Measurements from ENCODE around the gene MLF1. TPM values are rescaled to one million over a fixed set of nuclear protein-coding genes. Genes with fewer than 3 reads are reported as not detected.

MLF1 gene
- polyA plus RNA-seq, 1 of the 3 experiments (the other 2 are of a cell fraction), result 8.2 TPM

- TF ChIP-seq, protein P1, sequence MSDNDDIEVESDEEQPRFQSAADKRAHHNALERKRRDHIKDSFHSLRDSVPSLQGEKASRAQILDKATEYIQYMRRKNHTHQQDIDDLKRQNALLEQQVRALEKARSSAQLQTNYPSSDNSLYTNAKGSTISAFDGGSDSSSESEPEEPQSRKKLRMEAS (IDR thresholded peaks at IDR 0.05; ENCODE audit: low read depth), result peak; percentile 97
- TF ChIP-seq, protein P2, sequence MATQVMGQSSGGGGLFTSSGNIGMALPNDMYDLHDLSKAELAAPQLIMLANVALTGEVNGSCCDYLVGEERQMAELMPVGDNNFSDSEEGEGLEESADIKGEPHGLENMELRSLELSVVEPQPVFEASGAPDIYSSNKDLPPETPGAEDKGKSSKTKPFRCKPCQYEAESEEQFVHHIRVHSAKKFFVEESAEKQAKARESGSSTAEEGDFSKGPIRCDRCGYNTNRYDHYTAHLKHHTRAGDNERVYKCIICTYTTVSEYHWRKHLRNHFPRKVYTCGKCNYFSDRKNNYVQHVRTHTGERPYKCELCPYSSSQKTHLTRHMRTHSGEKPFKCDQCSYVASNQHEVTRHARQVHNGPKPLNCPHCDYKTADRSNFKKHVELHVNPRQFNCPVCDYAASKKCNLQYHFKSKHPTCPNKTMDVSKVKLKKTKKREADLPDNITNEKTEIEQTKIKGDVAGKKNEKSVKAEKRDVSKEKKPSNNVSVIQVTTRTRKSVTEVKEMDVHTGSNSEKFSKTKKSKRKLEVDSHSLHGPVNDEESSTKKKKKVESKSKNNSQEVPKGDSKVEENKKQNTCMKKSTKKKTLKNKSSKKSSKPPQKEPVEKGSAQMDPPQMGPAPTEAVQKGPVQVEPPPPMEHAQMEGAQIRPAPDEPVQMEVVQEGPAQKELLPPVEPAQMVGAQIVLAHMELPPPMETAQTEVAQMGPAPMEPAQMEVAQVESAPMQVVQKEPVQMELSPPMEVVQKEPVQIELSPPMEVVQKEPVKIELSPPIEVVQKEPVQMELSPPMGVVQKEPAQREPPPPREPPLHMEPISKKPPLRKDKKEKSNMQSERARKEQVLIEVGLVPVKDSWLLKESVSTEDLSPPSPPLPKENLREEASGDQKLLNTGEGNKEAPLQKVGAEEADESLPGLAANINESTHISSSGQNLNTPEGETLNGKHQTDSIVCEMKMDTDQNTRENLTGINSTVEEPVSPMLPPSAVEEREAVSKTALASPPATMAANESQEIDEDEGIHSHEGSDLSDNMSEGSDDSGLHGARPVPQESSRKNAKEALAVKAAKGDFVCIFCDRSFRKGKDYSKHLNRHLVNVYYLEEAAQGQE (IDR thresholded peaks at IDR 0.05; ENCODE audit: low read depth, low read length), result peak; percentile 56; the same call in 1 of the 2 replicates
- TF ChIP-seq RXRA (IDR thresholded peaks at IDR 0.05; ENCODE audit: borderline replicate concordance, low read depth), result no peak
- peak; percentile 71 for TF ChIP-seq PBX3 (IDR thresholded peaks at IDR 0.05)
- TF ChIP-seq TCF12 (IDR thresholded peaks at IDR 0.05), result peak; percentile 37; the same call in 1 of the 2 replicates
- TF ChIP-seq, protein P3, sequence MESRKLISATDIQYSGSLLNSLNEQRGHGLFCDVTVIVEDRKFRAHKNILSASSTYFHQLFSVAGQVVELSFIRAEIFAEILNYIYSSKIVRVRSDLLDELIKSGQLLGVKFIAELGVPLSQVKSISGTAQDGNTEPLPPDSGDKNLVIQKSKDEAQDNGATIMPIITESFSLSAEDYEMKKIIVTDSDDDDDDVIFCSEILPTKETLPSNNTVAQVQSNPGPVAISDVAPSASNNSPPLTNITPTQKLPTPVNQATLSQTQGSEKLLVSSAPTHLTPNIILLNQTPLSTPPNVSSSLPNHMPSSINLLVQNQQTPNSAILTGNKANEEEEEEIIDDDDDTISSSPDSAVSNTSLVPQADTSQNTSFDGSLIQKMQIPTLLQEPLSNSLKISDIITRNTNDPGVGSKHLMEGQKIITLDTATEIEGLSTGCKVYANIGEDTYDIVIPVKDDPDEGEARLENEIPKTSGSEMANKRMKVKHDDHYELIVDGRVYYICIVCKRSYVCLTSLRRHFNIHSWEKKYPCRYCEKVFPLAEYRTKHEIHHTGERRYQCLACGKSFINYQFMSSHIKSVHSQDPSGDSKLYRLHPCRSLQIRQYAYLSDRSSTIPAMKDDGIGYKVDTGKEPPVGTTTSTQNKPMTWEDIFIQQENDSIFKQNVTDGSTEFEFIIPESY (IDR thresholded peaks at IDR 0.05; ENCODE audit: borderline replicate concordance, low read depth), result 0 out of 2 replicates have a peak, but pooled peaks have one; percentile 69
- peak; percentile 85 for TF ChIP-seq POLR2AphosphoS5 (IDR thresholded peaks at IDR 0.05; ENCODE audit: low read depth, low read length)
- TF ChIP-seq, protein P4, sequence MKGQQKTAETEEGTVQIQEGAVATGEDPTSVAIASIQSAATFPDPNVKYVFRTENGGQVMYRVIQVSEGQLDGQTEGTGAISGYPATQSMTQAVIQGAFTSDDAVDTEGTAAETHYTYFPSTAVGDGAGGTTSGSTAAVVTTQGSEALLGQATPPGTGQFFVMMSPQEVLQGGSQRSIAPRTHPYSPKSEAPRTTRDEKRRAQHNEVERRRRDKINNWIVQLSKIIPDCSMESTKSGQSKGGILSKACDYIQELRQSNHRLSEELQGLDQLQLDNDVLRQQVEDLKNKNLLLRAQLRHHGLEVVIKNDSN (IDR thresholded peaks at IDR 0.05; ENCODE audit: borderline replicate concordance, low read depth), result no peak
- no peak for TF ChIP-seq EZH2phosphoT487 (IDR thresholded peaks at IDR 0.05; ENCODE audit: borderline replicate concordance, low read depth)
- TF ChIP-seq, protein P5, sequence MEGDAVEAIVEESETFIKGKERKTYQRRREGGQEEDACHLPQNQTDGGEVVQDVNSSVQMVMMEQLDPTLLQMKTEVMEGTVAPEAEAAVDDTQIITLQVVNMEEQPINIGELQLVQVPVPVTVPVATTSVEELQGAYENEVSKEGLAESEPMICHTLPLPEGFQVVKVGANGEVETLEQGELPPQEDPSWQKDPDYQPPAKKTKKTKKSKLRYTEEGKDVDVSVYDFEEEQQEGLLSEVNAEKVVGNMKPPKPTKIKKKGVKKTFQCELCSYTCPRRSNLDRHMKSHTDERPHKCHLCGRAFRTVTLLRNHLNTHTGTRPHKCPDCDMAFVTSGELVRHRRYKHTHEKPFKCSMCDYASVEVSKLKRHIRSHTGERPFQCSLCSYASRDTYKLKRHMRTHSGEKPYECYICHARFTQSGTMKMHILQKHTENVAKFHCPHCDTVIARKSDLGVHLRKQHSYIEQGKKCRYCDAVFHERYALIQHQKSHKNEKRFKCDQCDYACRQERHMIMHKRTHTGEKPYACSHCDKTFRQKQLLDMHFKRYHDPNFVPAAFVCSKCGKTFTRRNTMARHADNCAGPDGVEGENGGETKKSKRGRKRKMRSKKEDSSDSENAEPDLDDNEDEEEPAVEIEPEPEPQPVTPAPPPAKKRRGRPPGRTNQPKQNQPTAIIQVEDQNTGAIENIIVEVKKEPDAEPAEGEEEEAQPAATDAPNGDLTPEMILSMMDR (IDR thresholded peaks at IDR 0.05), result peak; percentile 81
- no peak for TF ChIP-seq GATA2 (CRISPR knock-in tag; IDR thresholded peaks at IDR 0.05)
- TF ChIP-seq FOXJ3 (CRISPR knock-in tag; IDR thresholded peaks at IDR 0.05), result no peak
- TF ChIP-seq SMC3 (IDR thresholded peaks at IDR 0.05; ENCODE audit: low read depth, low read length), result peak; percentile 74
- peak; percentile 63; the same call in 1 of the 2 replicates for TF ChIP-seq RCOR1 (IDR thresholded peaks at IDR 0.05; ENCODE audit: low read length)
- TF ChIP-seq RAD21 (IDR thresholded peaks at IDR 0.05; ENCODE audit: low read length), result peak; percentile 56
- peak; percentile 99 for TF ChIP-seq MXI1 (IDR thresholded peaks at IDR 0.05; ENCODE audit: low read depth, low read length)
- no peak for TF ChIP-seq FOXM1 (IDR thresholded peaks at IDR 0.05; ENCODE audit: low read depth)
- TF ChIP-seq MEF2A (IDR thresholded peaks at IDR 0.05; ENCODE audit: borderline replicate concordance, low read depth), result no peak
- TF ChIP-seq FOSL2 (IDR thresholded peaks at IDR 0.05; ENCODE audit: borderline replicate concordance, low read depth), result no peak
Measured at GRCh38 chr3:158644345-158644908, 73.4 kb downstream of the MLF1 start, which contains the start of gene GFM1 (continued).

Data from SK-N-SH (cell line).